Brain pericyte (primary cell): ENCODE results near the gene TMEM126A.
"Not testable (repeated sequence)": the region's sequence is repeated elsewhere in the genome, so short reads cannot be mapped to it uniquely, and the experiment has no call there.

ENCODE experiments used
- DNase-seq: peaks from one replicate; pipeline ENCODE4 v3.0.0-alpha.2; 2012; ENCODE audit warnings: low read depth, low spot score

TMEM126A gene

GRCh38 chr11:85658180-85658579, 10.4 kb downstream of the TMEM126A start:
- DNase-seq: no peak

DNA sequence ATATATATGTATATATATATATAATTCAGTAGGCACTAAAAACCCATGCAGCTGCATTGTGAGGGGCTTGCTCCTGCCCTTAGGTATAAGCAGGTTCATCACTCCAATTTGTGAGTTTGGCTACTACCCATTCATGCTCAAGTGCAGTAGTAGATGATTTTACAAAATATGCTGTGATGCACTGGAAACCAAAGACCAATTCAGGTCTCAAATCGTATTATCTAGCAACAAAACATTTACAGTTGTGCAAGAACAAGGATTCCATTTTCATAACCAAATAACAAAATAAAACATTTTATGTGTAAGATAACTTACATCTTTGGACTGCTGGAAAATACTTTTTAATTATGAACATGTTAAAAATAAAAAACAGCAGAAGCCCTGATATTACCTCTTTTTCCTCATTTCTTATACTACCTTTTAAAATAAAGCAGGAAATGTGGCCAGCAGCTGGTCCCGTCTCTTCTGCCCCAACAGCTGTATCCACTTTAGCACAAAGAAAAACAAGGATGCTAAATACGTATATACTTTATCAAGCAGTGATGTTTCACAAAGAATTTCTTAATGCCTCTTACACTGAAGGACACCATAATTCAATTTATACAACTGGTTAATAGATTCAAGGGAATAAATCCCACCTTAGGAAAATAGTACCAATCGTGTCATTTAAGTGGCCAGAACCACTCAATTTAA, 14.4 kb downstream of the TMEM126A start:
- DNase-seq: no peak

DNA sequence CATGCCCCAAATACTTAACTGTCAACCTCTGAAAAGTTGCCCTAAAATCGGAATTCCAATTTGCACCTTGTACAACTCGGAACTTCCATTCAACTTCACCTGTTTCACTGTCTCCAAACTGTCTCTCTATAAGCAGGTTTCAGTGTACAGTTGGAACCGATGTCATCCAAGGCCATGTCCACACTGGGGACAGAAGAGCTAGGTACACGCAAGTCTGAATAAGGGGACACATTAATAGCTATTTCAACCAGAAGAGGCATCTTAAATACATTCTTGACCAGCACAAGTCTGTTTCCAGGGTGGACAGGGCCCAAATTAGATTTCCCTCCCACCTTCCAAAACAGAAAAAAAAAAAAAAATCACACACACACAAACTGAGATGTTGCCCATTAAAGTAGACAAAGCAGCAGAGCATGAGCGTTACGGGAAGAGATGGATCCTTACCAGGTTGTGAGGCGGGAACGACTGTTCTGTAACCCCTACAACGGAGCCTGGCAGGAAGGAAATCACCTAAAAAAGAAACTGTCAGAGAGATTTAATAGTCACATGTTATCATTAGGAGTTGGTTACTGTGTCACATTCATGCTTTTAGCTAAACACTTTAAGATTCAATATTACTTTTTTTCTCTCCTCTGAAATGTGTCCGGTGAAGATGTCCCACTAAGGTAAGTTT, 15.4 kb downstream of the TMEM126A start:
- DNase-seq: no peak

DNA sequence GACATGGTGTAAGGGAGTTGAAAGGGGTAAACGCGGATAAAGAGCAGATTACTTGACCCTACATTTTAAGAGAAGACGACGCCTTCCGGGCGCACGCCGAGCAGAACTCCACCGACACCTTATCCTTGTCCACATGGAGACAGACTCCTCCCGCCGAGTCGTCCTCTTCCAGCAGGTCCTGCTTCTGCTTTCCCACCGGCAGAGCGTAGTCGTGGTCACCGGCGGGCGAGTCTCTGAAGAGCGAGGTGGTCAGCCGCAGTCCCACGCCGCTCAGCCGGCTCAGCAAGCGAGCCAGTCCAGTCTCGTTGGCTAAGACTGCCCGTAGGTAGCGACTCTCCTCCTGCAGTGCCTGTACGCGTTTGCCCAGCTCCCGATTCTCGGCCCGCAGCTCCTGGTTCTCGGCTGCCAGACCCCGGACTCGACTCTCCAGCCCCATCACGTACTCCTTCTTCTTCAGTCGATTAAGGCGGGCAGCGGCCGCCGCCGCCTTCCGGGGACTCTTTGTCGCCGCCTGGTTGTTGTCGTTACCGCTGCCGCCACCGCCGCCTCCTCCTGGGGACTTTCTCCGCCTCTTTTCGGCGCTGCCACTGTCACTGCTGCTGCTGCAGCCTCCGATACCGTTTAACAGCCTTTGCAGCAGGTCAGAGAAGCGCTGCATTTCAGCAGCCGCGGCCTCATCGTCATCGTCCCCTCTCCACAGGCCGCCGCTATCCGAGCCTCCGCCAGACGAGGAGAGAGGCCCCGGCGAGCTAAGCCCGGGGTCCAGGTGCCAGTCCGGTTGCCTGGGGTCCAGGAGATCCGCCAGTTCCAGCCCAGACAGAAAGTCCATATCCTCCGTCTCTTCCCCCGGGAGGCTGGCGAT, 16.2 kb downstream of the TMEM126A start:
- DNase-seq: no peak

- peak; percentile 86 for DNase-seq
Measured at GRCh38 chr11:85664615-85665481, 17.1 kb downstream of the TMEM126A start, which contains the start of gene CREBZF. Gene CREBZF, minus strand, starts transcription at chr11:85665129. Its CDS starts 254 bp downstream, at chr11:85664875.

GRCh38 chr11:85665733-85666132, 18.0 kb downstream of the TMEM126A start:
- no peak for DNase-seq

GRCh38 chr11:85666687-85667086, 18.9 kb downstream of the TMEM126A start:
- no peak for DNase-seq

DNA sequence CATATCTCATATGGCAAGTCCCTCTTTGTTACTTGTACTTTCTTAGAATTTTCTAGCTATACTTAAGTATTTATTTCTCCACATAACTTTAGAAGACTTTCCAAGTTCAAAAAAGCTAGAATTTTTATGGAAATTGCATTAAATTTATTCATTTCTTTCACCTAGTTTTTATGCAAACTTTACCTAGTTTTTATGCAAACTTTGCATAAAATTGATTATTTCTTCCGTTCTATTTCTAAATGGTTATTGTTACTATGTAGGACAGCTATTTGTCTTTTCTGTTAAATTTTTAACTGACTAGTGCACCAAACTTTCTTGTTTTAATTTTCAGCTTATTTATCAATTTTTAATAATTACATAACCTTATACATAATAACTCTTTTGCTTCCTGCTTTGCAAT, 20.4 kb downstream of the TMEM126A start:
- no peak for DNase-seq

DNA sequence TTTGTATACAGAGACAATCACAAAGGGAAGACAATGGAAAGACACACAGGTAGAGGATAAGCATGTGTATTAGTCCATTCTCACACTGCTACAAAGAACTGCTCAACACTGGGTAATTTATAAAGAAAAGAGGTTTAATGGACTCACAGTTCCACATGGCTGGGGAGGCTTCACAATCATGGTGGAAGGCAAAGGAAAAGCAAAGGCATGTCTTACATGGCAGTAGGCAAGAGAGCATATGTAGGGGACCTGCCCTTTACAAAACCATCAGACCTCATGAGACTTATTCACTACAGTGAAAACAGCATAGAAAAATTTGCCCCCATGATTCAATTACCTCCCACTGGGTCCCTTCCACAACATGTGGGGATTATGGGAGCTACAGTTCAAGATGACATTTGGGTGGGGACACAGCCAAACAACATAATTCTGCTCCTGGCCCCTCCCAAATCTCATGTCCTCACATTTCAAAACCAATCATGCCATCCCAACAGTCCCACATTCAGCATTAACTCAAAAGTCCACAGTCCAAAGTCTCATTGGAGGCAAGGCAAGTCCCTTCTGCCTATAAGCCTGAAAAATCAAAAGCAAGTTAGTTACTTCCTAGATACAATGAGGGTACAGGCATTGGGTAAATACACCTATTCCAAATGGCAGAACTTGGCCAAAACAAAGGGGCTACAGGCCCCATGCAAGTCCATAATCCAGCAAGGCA, 23.3 kb downstream of the TMEM126A start:
- not testable (repeated sequence) for DNase-seq

GRCh38 chr11:85672105-85672902, 24.5 kb downstream of the TMEM126A start:
- no peak for DNase-seq

GRCh38 chr11:85673393-85673792, 25.6 kb downstream of the TMEM126A start:
- DNase-seq: no peak

GRCh38 chr11:85679576-85679975, 31.8 kb downstream of the TMEM126A start:
- no peak for DNase-seq

DNA sequence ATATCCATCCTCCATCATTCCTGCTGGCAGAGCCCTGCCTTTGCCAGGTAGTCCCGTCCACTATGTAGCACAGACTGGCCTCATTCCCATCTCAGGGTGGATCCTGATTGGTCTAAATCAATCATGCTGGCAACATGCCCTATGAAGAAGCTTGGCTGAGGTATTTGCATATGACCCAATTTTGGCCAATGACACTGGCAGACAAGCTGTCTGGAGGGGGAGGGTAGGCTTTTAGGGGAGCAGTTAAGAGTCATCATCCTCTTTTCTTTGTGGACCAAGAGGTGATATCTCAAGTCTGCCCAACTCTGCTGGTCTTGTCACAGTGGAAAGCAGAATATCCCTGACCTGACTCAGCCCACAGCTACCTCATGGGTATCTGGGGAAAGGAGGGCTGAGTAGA, 33.1 kb downstream of the TMEM126A start:
- no peak for DNase-seq

GRCh38 chr11:85682330-85683305, 34.9 kb downstream of the TMEM126A start:
- DNase-seq: no peak

DNA sequence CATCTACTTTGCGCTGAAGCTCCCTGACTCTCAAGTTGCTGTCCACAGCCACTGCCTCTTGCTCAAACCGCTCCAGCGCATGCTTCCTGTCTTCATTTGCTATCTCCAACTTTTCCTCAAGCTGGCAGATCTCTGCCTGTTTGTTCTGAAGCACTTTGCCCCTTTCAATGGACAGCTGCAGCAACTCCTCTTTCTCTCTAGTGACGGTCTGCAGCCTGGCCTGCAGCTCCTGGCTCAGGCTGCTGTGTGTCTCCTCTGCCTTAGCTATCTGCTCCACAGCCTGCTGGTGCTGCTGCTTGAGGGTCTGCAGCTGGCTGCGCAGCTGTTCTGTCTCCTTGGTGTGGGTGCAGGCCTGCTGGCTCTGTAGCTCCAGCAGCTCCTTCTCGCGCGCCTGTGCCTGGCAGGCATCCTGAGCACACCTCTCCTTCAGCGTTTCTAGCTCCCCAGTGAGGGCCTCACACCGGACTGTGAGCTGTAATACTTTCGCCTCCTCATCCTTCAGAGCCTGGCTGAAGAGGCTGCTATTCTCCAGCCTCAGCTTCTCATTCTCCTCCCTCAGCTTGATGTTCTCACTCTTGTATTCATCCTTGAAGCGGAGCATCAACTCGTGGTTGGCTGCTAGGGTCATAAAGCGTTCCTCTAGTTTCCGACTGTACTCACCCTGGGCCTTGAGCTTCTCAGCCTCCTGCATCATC, 37.5 kb downstream of the TMEM126A start:
- no peak for DNase-seq

DNA sequence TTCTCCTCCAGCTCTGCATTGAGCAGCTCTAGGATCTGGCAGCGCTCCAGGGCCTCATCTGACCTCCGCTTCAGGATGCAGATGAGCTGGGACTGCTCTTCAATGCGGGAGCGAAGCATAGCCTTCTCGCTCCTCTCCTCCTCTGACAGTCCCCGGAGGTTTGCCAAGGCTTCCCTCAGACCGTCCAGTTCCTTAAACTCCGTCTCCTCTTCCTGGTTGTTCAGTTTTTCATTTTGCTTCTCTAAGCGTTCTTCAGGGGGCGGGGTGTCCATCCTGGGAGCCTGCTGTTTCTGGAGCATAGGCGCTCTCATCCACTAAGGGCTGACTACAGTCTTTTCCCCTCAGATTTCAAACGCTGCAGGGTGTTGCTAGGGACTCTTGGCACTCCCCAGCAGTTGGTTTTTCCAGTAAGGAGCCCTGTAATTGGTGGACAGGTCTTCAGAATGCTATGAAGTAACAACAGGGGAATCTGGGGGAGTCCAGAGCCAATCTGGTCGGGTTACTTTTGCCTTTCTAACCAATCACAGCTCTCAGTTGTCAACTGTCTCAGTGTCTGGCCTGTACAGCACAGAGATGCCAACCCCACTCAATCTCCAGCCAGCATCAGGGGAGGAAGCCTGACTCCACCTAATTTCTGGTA, 38.2 kb downstream of the TMEM126A start, which contains the start of gene CCDC89:
TSS of gene CCDC89 (minus strand) at position 376 of the 640 bp plus-strand sequence. CDS start at position 311, 65 bp downstream.
- DNase-seq: peak; percentile 90

DNA sequence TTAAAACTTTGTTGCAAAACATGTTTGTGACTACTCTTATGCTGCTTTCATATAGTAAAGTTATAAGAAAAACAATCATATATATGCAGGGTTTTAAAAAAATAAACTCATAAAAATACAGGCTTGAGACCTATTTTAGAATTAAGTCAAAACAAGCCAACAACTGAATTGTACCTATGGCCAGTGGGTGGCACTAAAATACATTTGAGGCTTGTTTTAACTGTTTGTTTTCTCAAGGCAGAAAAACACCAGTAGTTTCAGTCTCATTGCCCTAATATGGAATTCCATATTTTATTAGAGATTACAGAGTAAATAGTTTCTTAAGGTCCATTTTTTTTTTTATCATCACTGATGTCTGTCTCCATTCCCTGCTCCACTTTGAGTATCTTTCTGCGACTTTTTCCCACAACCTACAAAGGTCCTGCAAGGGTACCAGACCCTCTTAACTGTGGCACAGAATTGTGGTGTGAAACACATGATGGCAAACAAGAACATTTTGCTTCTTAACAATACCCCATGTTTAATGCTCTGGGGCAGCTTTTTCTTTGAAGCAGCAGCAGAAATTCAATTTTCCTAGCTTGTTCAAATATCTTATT, 46.7 kb downstream of the TMEM126A start:
- no peak for DNase-seq
